ENCODE measurements around the gene SBK1. TPM values are rescaled to one million over a fixed set of nuclear protein-coding genes. Genes with fewer than 3 reads are reported as not detected.

SBK1 gene
- 0.22 to 0.32 TPM (median 0.25 TPM) in 5 replicates for total RNA-seq (2022; extraction: Qiagen RNA extraction)

GRCh38 chr16:28291651-28292626, at the start of gene SBK1:
SBK1 (plus strand) TSS chr16:28292525; CDS start chr16:28317392, 24,867 bp downstream.

DNA sequence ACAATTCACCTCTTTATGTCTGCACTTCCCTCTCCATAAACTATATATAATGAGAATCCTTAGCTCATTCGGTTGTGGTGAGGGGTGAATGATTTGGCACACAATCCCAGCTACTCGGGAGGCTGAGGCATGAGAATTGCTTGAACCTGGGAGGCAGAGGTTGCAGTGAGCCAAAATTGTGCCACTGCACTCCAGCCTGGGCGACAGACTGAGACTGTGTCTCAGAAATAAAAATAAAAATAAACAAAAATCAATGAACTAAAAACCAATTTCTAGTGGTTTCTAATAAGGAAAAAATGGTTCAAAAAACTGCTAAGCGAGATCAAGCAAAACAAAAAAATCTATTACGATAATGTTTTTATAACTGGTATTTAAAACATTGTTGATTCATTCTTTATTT, 71.1 kb downstream of the SBK1 start, which contains the start of gene NPIPB6:
Gene NPIPB6, minus strand, starts transcription at position 101 of the 400 bp plus-strand sequence. CDS start 686 bp downstream, outside the sequence.

Other genes with a start within 250 kb of the SBK1 start
- 0.08 to 0.17 TPM in 2 of 5 replicates, not detected in the others for gene GSG1L, start 228.8 kb upstream of the SBK1 start, total RNA-seq (2022; extraction: Qiagen RNA extraction)
- gene XPO6, start 80.6 kb upstream of the SBK1 start, total RNA-seq (2022; extraction: Qiagen RNA extraction): 87.2 to 97.6 TPM (median 96.9 TPM) in 5 replicates
- gene NPIPB6, start 71.0 kb downstream of the SBK1 start, total RNA-seq (2022; extraction: Qiagen RNA extraction): 1.6 to 2.3 TPM (median 1.9 TPM) in 5 replicates
- gene EIF3CL, start 111.3 kb downstream of the SBK1 start, total RNA-seq (2022; extraction: Qiagen RNA extraction): 68.3 to 86.2 TPM (median 73.4 TPM) in 5 replicates
- gene NPIPB7, start 179.8 kb downstream of the SBK1 start, total RNA-seq (2022; extraction: Qiagen RNA extraction): 0.17 to 0.46 TPM (median 0.25 TPM) in 4 of 5 replicates, not detected in the other
- 24.1 to 38.1 TPM (median 32.8 TPM) in 5 replicates for gene CLN3, start 199.5 kb downstream of the SBK1 start, total RNA-seq (2022; extraction: Qiagen RNA extraction)
- 0.05 to 0.09 TPM (median 0.06 TPM) in 5 replicates for gene APOBR, start 202.1 kb downstream of the SBK1 start, total RNA-seq (2022; extraction: Qiagen RNA extraction)
- gene IL27, start 214.3 kb downstream of the SBK1 start, total RNA-seq (2022; extraction: Qiagen RNA extraction): not detected in 5 replicates
- 8.6 to 24.3 TPM (median 16.1 TPM) in 5 replicates for gene NUPR1, start 246.4 kb downstream of the SBK1 start, total RNA-seq (2022; extraction: Qiagen RNA extraction)